GM19193 (cell line): ENCODE results near the gene MAPKAPK3.

Source experiments
- POLR2A ChIP-seq: IDR thresholded peaks from 4 replicates; pipeline ENCODE4 v1.6.1; 2011; ENCODE audit not compliant: insufficient read depth, insufficient read length; ENCODE audit errors: extremely low read depth

MAPKAPK3 gene

DNA sequence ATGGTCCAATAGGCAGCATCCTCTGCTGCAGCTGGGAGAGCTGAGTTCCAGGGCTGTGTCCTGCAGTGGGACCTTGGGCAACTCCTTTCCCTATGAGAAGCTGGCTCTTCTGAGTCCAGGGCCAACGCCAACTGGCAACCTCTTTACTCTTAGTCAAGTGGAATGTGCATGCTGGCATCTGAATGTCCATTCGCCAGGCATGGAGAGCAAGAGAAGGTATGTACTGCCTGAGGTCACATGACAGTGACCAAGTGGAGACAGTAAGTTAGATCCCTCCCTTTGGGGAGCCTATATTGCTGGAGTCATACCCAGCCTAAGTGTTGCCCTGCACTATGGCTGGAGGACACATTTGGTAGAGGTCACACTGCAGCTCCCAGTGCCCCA lies 35.5 kb upstream of the MAPKAPK3 start:
- TF ChIP-seq POLR2A = no peak

DNA sequence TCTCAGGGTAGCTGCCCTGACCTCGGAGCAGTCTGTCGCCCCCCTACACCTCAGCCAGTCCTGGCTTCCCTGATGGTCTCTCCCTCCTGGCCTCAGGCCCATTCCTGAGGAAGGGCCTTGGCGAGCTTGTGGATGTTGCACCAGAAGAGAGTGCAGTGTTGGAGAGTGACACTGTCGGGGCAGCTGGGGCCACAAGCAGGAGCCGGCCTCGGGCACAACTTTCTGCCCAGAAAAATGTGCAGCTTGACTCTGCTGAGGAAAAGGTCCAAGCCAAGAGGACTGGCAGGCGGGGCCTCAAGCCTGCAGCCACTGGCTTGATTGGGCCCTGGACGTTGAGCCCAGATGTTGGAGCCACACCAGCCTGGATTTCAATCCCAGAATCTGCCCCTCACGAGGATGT lies 34.9 kb upstream of the MAPKAPK3 start:
- no peak for TF ChIP-seq POLR2A

DNA sequence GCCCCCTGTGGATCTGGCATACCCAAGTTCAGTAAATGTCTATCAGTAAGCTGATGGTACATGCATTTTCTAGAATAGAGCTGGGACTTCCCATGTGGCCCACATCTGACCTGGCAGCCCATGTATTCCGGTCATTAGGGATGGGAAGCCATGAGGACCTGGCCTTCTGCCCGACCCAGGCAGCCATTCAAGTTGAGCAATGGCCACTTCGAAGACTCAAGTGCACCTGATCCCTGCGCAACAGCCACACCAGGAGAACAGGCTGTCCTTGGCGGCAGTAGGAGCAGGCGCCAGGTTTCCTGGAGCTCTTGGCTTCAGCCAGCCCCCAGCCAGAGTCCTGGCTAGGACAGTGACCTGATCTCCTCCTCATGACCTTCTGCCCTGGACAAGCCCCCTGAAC lies 33.1 kb upstream of the MAPKAPK3 start:
- no peak for TF ChIP-seq POLR2A

DNA sequence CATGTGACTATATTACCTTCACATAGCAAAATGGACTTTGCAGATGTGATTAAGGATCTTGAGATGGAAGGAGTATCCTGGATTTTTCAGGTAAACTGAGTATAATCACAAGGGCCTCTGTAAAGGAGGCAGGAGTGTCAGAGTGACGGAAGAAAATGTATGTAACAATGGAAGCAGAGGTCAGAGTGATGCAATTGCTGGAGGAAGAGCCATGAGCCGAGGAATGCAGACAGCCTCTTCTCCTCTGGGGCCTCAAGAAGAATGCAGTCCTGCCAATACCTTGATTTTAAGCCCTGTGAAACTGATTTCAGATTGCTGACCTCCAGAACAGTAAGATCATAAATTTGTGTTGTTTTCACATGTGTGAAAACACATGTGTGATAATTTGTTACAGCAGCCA lies 32.6 kb upstream of the MAPKAPK3 start:
- TF ChIP-seq POLR2A = no peak

DNA sequence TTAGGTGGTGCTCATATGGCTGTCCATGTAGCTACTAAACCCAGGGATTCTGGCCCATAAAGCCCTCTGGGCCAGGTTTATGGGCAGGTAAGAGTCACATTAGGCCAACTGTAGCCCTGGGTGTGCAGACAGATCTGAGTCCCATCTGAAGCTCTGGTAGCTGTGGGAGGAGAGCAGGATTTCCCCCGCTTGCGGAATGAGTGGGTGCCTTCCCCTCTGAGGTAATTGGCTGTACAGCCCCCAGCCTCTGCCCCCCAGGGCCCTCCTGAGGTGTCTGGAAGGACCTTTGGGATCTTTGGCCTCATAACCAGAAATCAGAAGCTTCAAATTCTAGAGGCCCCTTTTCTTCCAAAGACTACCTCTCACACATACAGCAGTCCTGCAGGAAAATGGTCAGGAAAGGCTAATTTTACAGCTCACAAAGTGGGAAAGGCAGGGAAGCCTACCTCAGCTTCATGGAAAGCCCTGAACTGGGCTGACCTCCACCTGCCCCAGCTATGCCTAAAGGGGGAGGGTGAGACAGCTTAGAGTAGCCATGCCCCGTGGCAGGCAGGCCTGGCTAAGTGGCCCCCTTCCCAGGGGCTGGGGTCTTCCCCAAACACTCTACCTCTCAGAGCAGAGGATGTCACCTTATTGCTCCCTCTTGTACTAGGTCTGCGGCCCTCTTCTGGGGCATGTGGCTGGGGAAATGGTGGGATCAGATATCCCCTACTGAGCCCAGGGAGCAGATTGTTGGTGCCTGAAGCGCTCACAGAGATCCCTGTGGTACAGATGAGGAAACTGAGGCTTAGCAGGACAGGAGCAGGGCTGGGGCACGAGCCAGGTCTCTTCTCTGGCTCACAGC lies 30.8 kb upstream of the MAPKAPK3 start:
- TF ChIP-seq POLR2A = no peak

DNA sequence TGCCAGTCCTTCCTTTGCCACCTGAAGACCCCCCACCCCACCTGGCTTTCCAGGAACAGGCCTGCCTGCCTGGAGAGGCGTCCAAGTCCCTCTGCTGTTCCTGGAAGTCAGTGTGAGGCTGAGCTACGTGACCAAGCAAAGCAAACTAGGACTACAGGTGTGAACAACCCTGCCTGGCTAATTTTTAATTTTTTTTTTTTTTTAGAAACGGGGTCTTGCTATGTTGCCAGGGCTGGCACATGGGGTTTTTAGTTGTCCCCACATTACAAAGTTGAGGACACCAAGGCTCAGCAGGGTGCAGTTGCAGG lies 30.2 kb upstream of the MAPKAPK3 start:
- TF ChIP-seq POLR2A = no peak

DNA sequence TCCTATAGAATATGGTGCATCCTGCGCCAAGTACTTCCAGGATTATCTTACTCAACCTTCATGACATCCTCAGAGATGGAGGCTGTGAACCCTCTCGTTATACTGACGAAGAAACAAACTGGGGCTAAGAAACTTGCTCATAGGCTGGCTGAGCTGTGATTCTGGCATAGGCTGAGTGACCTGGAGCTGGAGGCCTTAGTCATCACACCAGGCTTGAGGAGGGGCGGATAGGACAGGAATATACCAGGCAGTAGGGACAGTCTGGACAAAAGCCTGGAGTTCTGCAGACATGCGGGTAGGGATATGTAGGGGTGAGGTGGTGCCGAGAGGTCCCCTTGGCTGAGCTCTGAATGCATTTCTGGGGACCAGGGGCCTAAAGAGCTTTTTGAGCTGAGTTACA lies 29.6 kb upstream of the MAPKAPK3 start:
- no peak for TF ChIP-seq POLR2A

DNA sequence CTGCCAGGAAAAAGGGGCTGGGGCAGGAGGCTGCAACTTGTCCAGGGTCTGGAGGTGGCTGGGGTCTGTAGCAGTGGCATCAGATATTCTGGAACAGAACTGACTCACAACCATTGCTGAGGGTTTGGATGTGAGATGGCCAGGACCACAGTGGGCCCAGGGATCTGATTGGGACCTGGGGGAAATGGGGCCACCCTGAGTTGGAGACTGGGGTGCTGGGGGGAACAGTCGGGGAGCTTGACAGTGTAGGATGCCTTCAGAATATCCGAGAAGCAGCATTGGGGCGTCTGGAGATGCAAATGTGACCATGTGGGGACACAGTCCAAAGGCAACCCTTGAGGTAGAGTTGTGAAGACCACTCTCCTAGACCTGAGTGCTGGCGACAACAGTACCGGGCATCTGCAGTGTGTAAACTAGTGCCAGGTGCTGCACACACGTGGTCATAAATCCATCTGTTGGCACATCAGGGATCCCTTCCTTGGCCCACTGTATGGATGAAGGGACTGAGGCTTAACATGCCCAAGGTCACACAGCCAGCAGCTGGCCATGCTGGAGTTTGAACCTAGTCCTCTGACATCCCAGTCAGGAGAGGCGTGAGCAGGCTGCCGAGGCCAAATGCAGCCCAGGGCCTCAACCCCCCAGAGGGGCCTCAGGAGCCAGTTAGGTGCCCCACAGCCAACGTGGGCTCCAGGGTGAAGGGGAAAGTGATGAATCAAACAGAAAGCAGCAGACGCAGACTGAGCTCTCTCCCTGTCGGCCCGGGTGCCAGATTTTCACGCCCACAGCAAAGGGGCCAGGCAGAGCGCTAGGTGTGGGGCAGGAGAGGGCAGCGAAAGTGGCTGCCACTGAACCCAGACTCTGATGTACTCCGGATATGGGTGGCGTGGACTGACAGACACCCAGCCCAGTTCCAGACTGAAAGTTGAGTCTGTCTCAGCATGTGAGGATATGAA lies 28.9 kb upstream of the MAPKAPK3 start:
- TF ChIP-seq POLR2A = no peak

DNA sequence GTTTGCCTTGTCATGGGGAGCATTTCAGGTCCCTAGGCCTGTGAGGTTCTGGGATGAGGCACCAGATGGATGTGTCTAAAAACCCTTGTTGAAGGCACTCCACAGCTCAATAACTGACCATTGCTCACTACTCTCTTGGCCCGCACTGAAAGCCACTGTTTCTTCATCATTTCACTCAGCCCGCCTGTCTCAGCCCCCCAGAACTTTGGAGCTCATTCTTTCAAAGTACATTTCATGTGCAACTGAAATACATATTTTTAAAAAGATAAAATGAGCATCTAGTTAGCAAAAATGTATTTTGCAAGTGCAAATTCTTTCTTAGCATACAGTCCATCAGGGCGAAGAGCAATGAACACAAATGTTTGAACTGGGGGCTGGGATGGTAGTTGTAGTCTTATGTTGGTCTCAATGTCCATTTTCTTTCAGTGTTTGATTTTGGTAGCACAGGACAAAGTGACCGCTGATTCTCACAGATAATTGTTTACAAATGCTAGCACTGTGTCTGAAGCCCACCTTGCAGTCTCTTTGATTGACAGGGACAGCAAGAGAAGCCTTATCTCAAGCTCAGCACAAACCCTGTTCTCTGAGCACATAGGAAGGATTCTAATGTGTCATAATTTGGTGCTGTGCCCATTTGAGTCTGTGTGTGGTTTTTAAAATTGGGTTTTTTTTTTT lies 28.1 kb upstream of the MAPKAPK3 start:
- no peak for TF ChIP-seq POLR2A

DNA sequence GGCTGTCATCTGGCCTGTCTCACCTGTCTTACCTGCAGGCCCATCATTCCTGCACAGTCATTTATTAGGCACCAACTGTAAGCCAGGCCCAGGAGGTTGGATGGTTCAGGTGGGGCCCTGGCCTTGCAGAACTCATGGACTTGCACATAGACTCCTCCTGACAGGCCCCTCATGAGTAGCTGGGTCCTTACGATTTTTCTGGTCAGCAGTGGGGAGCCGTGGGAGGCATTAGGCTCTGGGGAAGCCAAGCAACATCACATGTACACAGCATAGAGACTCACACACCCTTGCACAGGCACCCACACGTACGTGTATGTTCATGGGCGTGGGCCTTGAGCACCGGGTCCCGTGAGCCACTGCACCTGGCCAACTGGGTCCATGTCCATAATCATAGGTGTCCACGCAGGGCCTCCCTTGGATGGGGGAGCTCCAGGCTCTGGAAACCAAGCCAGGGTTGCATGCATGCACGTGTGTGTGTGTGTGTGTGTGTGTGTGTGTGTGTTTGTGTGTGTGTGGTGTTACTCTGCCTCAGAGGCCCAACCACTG lies 25.7 kb upstream of the MAPKAPK3 start:
- TF ChIP-seq POLR2A = no peak

DNA sequence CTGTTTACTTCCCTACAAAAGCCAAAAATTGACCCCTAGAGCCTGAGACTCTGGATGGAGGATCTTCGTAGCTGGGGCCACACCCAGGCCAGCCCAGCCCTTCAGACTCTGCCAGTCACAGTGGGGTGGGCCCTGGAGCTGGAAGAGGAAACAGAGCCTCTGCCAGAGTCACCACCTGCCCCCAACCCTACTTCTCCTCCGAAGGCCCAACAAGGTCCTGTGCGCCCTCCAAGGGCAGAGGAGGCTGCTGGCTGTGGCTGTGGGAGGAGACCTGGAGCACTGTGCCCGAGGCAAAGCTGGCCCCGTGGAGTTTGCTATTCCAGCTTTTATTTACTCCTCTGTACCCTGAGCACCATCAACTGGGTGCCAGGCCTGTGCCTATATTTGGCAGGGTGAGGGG lies 24.4 kb upstream of the MAPKAPK3 start:
- no peak for TF ChIP-seq POLR2A

DNA sequence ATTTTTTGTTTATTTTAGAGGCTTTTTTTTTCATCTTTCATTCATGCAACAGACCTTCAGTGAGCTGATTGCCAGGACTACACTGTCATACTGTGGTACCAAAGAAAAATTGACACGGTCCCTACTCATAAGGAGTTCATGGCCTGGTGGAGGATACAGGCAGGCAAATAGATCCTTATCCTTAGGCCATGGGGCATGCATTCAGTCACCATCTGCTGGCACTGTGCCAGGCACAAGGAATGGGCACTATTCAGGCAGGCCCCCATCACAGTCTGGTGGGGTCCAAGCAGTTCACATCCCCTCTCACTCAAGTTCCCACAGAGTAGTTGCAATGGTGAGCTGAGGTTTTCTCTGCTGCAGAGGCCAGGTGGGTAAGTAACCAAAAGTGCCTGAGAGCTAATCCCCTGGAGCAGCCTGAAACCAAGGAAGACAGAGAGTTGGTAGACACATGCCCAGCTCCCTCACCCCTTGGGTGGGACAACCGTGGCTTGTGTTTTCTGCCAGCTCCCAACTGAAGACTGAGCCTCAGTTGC lies 22.6 kb upstream of the MAPKAPK3 start:
- TF ChIP-seq POLR2A = no peak

DNA sequence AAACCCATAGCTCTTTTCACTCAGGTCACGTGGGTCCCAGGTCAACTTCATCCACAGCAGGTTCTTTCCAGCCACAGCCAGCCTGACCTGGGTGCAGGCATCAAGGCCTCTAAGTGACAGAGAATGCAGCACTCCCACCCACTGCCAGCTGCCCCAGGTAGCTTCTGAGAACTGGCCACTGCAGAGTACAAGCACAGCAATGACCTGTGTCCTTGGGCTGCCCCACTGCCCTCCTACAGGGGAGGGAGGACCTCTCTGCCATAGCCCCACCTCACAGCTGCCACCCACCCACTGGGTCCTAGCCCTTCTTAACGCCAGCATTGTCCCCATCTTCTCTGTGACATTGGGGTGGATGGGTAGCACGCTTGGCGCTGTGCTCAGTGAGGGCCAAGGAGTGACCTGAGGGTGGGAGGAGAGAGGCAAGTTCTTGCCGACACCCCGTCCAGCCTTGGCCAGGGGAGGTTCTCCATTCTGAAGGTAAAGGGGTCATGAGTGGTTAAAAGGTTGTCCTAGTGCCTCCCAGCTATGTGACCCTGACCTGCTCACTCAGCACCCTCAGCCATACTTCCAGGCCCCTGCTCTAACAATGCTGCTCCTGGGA lies 17.7 kb upstream of the MAPKAPK3 start:
- TF ChIP-seq POLR2A = no peak

DNA sequence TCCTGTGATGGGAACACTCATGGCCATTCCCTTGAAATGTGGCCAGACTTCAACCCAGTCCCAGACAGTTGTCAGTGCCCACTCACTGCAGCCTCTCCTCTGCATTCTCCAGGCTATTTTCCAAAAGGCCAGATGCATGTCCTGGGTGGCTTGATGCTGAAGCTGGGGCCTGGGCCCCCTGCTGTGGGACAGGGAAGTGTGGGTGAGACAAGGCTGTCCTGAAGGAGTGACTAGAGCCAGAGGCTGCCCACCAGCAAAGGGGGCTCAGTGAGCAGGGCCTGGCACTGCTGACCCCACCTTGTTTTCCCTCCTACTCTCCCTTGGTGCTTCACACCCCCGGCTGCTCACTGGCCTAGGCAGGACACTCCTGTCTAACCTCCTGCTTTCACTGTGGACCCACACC lies 17.2 kb upstream of the MAPKAPK3 start:
- TF ChIP-seq POLR2A = no peak

DNA sequence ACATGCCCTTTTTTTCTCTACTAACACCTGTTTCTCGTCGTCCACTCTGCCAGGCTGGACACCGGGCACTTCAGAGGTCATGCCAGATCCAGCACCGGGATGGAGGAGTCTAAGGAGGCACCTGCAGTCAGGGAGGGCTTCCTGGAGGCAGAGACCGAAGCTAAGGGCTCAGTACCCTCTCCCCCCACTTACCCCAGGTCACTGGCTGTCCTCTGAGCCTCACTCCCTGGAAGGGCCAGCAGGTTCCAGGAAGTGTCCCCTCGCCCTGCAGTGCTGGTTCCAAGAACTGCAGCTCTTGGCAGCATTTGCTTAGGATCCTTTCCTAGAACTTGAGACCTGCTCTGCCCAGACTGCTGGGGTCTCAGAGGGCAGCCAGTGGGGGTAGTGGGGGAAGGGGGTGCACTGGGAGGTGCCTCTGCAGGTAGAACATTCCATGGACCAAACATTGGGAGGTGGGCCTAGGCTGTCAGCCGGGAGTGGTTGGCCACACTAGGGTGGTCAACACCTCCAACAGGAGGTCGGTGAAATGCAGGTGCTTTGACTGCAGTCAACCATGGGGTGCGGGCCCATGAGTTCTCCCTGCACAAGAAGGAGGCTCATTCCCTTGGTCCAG lies 16.7 kb upstream of the MAPKAPK3 start:
- TF ChIP-seq POLR2A = no peak
